Measurements from ENCODE around the gene MTMR10. TPM values are rescaled to one million over a fixed set of nuclear protein-coding genes. Genes with fewer than 3 reads are reported as not detected.

MTMR10 gene
- total RNA-seq, 1 experiment from 2014 or later: 7.6 TPM

- no TSS peak for BruUV-seq (replicated peaks)
- POLR2A ChIA-PET (ENCODE audit: unreplicated experiment): no interaction called here
These were observed 6.9 kb downstream of the MTMR10 start for GRCh38 chr15:30984542-30984941.

GRCh38 chr15:30984118-30984517, 7.3 kb downstream of the MTMR10 start:
- intact Hi-C loops (cut with micrococcal nuclease): loop anchor here (5.0 kb wide), 1 partner anchor 52 kb away; no protein-coding TSS in a partner anchor
- H4K20me1 ChIP-seq (ENCODE audit: low read length): no peaks in the 10 kb centered on the region
- POLR2A ChIA-PET (ENCODE audit: unreplicated experiment): no interaction called here
- no peak overlapping the region for H2AFZ ChIP-seq (ENCODE audit: low read length)
- no peaks in the 10 kb centered on the region for H3K9me3 ChIP-seq (ENCODE audit: low read length)
- H3K9me2 ChIP-seq (replicated peaks; ENCODE audit: low read length): no peaks in the 10 kb centered on the region
- H3K9ac ChIP-seq (ENCODE audit: low read length): no peak overlapping the region
- DNase-seq: no peak
- H3K4me2 ChIP-seq (ENCODE audit: low read length): no peak overlapping the region
- H3F3A ChIP-seq (ENCODE audit: low read length, unreplicated experiment): no peaks in the 10 kb centered on the region
- 0 out of 2 replicates have a peak, but pooled peaks cover 4% of the 10 kb centered on the region for H3K79me2 ChIP-seq (ENCODE audit: low read length)
- no TSS peak for BruUV-seq (replicated peaks)
- H3K27ac ChIP-seq (ENCODE audit: low read length): no peak overlapping the region
- TF ChIP-seq CTCF (conservative IDR thresholded peaks at IDR 0.05; ENCODE audit: low read depth, low read length): no peak
- TF ChIP-seq EZH2 (IDR thresholded peaks at IDR 0.05; ENCODE audit: low read length, unreplicated experiment): no peak
- no peak for TF ChIP-seq EZH2phosphoT487 (IDR thresholded peaks at IDR 0.05; ENCODE audit: borderline replicate concordance, low read length)
- ATAC-seq: no peak
- H3K36me3 ChIP-seq (ENCODE audit: low read depth, low read length): no peaks in the 10 kb centered on the region; the same call in 1 of the 2 replicates
- H3K4me1 ChIP-seq (ENCODE audit: insufficient read depth, low read length): peaks cover 3% of the 10 kb centered on the region; the same call in 1 of the 2 replicates
- H3K27me3 ChIP-seq (ENCODE audit: low read length): no peaks in the 10 kb centered on the region
- H3K4me3 ChIP-seq (ENCODE audit: low read length): no peak overlapping the region
- CTCF ChIA-PET: no interaction called here

More at GRCh38 chr15:30984542-30984941, 6.9 kb downstream of the MTMR10 start:
- Histone ChIP-seq H3K36me3 (ENCODE audit: low read depth, low read length) (no peaks in the 10 kb centered on the region; the same call in 1 of the 2 replicates), H3K27me3 (ENCODE audit: low read length) (no peaks in the 10 kb centered on the region), H3K9me2 (replicated peaks; ENCODE audit: low read length) (no peaks in the 10 kb centered on the region), H2AFZ (ENCODE audit: low read length) (no peak overlapping the region), H3K79me2 (ENCODE audit: low read length) (0 out of 2 replicates have a peak, but pooled peaks cover 4% of the 10 kb centered on the region), H3K4me2 (ENCODE audit: low read length) (no peak overlapping the region), H3K9me3 (ENCODE audit: low read length) (no peaks in the 10 kb centered on the region), H3K9ac (ENCODE audit: low read length) (no peak overlapping the region), H3K4me1 (ENCODE audit: insufficient read depth, low read length) (peaks cover 6% of the 10 kb centered on the region; the same call in 1 of the 2 replicates), H3K4me3 (ENCODE audit: low read length) (no peak overlapping the region), H4K20me1 (ENCODE audit: low read length) (no peaks in the 10 kb centered on the region), H3K27ac (ENCODE audit: low read length) (no peak overlapping the region), H3F3A (ENCODE audit: low read length, unreplicated experiment) (no peaks in the 10 kb centered on the region)
- ATAC-seq (no peak), DNase-seq (no peak)
- intact Hi-C loops (cut with micrococcal nuclease): loop anchor here (5.0 kb wide), 1 partner anchor 52 kb away; no protein-coding TSS in a partner anchor
- CTCF ChIA-PET: no interaction called here
- TF ChIP-seq CTCF (conservative IDR thresholded peaks at IDR 0.05; ENCODE audit: low read depth, low read length) (no peak), EZH2 (IDR thresholded peaks at IDR 0.05; ENCODE audit: low read length, unreplicated experiment) (no peak), EZH2phosphoT487 (IDR thresholded peaks at IDR 0.05; ENCODE audit: borderline replicate concordance, low read length) (no peak)

GRCh38 chr15:30979457-30979856, 12.0 kb downstream of the MTMR10 start:
- H4K20me1 ChIP-seq (ENCODE audit: low read length): no peaks in the 10 kb centered on the region
- no peaks in the 10 kb centered on the region for H3K27me3 ChIP-seq (ENCODE audit: low read length)
- BruUV-seq (replicated peaks): no TSS peak
- no peak overlapping the region for H3K9ac ChIP-seq (ENCODE audit: low read length)
- ChIA-PET POLR2A (ENCODE audit: unreplicated experiment) (no interaction called here), CTCF (no interaction called here)
- TF ChIP-seq CTCF (conservative IDR thresholded peaks at IDR 0.05; ENCODE audit: low read depth, low read length) (no peak), EZH2phosphoT487 (IDR thresholded peaks at IDR 0.05; ENCODE audit: borderline replicate concordance, low read length) (no peak), EZH2 (IDR thresholded peaks at IDR 0.05; ENCODE audit: low read length, unreplicated experiment) (no peak)
- no peak for ATAC-seq
- no peaks in the 10 kb centered on the region for H3K9me2 ChIP-seq (replicated peaks; ENCODE audit: low read length)
- H3K9me3 ChIP-seq (ENCODE audit: low read length): no peaks in the 10 kb centered on the region
- H3K27ac ChIP-seq (ENCODE audit: low read length): no peak overlapping the region
- H2AFZ ChIP-seq (ENCODE audit: low read length): no peak overlapping the region
- H3K79me2 ChIP-seq (ENCODE audit: low read length): no peaks in the 10 kb centered on the region
- H3K36me3 ChIP-seq (ENCODE audit: low read depth, low read length): no peaks in the 10 kb centered on the region; the same call in 1 of the 2 replicates
- H3K4me1 ChIP-seq (ENCODE audit: insufficient read depth, low read length): no peaks in the 10 kb centered on the region
- DNase-seq: no peak
- H3K4me3 ChIP-seq (ENCODE audit: low read length): no peak overlapping the region
- no peaks in the 10 kb centered on the region for H3F3A ChIP-seq (ENCODE audit: low read length, unreplicated experiment)
- no peak overlapping the region for H3K4me2 ChIP-seq (ENCODE audit: low read length)
- intact Hi-C loops (cut with micrococcal nuclease): no loop called here

Data from PC-3 (cell line).